ENCODE results near the gene ANAPC1.
"Not testable (repeated sequence)": the region's sequence is repeated elsewhere in the genome, so short reads cannot be mapped to it uniquely, and the experiment has no call there.

ANAPC1 gene

GRCh38 chr2:111725742-111726141, 158.3 kb downstream of the ANAPC1 start:
- DNase-seq, result peak; percentile 42

- not testable (repeated sequence) for DNase-seq
Observed at GRCh38 chr2:111719610-111720009, 164.4 kb downstream of the ANAPC1 start.

Data from stimulated activated CD4-positive, alpha-beta T cell treated with anti-CD3 and anti-CD28 coated beads, Interleukin-4, amount 100 ng/mL, for 24 hours (primary cell).